Fibroblast of mammary gland (primary cell): Measurements from ENCODE around the gene ANKRD13D.

Experiments
- DNase-seq: peaks from one replicate; pipeline ENCODE4 v3.0.0-alpha.2; 2010; ENCODE audit warnings: low read depth
- H3K4me3 ChIP-seq: 2 replicates; pipeline ENCODE4 v1.5.1; 2011; ENCODE audit warnings: low read depth, mild to moderate bottlenecking, low read length, moderate library complexity; ENCODE audit not compliant: control insufficient read depth
- TF ChIP-seq, protein P1 (sequence below): conservative IDR thresholded peaks from 2 replicates; pipeline ENCODE4 v1.5.1; 2011; ENCODE audit warnings: low read depth, low read length, inconsistent platforms; ENCODE audit not compliant: control insufficient read depth, insufficient read depth

The ANKRD13D gene

DNA sequence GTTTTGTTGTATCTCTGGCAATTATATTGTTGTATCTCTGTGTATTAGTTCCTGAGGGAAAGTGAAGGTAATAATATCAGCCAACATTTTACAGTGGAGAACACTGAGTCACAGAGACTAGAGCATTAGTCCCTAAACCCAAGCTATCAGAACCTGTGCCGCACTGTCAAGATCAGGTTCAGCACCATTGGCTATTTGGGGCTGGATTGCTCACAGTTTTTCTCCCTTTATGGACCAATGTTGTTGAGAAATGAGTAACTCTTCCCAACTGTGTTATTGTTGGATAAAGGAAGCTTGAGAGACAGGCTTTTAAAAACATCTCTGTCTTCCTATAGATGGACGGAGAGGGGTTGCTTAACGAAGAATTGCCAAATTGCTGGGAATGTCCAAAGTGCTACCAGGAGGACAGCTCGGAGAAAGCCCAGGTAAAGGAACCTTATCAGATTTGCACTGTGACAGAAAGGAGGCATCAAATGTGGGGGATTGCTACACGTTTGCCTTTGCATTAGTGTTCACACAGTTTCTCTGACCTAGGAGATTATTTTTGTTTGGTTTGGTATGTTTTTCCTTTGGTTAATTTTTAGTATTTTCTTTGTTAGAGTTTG is 41.1 kb upstream of the ANKRD13D start:
- DNase-seq: no peak
- TF ChIP-seq, protein P1, sequence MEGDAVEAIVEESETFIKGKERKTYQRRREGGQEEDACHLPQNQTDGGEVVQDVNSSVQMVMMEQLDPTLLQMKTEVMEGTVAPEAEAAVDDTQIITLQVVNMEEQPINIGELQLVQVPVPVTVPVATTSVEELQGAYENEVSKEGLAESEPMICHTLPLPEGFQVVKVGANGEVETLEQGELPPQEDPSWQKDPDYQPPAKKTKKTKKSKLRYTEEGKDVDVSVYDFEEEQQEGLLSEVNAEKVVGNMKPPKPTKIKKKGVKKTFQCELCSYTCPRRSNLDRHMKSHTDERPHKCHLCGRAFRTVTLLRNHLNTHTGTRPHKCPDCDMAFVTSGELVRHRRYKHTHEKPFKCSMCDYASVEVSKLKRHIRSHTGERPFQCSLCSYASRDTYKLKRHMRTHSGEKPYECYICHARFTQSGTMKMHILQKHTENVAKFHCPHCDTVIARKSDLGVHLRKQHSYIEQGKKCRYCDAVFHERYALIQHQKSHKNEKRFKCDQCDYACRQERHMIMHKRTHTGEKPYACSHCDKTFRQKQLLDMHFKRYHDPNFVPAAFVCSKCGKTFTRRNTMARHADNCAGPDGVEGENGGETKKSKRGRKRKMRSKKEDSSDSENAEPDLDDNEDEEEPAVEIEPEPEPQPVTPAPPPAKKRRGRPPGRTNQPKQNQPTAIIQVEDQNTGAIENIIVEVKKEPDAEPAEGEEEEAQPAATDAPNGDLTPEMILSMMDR: no peak
- no peak overlapping the region for H3K4me3 ChIP-seq

DNA sequence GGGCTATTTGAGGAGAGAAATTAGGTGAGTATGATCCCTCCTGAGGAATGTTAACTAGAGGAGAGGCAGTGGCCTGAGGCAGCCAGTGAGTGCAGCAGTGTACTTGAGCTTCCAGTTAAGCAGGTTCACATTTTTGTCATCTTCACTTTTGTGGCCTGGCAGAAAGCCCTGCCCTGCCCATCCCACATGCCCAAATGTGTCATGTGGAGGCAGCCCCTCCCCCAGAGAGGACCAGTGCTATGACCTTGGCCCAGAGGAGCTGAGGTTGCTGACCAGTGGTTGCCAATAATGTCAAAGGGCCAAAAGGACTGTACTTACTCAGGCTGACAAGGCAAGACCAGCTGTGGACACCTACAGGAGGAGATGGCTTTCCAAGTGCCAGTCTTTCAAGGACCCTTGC is 40.5 kb upstream of the ANKRD13D start:
- DNase-seq: peak; percentile 62
- H3K4me3 ChIP-seq: no peak overlapping the region

DNA sequence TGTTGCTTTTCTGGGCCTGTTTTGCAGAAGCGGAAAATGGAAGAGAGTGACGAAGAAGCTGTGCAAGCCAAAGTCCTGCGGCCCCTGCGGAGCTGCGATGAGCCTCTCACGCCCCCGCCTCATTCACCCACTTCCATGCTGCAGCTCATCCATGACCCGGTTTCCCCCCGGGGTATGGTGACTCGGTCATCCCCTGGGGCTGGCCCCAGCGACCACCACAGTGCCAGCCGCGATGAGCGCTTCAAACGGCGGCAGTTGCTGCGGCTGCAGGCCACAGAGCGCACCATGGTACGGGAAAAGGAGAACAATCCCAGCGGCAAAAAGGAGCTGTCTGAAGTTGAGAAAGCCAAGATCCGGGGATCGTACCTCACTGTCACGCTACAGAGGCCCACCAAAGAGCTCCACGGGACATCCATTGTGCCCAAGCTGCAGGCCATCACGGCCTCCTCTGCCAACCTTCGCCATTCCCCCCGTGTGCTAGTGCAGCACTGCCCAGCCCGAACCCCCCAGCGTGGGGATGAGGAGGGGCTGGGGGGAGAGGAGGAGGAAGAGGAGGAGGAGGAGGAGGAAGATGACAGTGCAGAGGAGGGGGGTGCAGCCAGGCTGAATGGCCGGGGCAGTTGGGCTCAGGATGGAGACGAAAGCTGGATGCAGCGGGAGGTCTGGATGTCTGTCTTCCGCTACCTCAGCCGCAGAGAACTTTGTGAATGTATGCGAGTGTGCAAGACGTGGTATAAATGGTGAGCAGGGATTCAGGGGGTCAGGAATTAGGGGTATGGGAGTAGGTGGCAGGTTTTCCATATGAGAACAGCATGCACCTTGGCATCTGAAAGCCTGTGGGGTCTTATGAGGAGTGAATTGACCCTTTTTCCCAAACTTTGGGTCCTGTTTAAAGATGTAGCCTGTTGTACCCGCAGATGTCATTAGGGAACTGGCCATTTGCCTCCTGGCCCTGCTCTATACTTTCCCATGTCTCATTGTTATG is 38.8 kb upstream of the ANKRD13D start:
- no peak for DNase-seq
- H3K4me3 ChIP-seq: no peak overlapping the region
- TF ChIP-seq, protein P1: no peak

More for the DNA sequence above, 40.5 kb upstream of the ANKRD13D start:
- TF ChIP-seq, protein P1: no peak

DNA sequence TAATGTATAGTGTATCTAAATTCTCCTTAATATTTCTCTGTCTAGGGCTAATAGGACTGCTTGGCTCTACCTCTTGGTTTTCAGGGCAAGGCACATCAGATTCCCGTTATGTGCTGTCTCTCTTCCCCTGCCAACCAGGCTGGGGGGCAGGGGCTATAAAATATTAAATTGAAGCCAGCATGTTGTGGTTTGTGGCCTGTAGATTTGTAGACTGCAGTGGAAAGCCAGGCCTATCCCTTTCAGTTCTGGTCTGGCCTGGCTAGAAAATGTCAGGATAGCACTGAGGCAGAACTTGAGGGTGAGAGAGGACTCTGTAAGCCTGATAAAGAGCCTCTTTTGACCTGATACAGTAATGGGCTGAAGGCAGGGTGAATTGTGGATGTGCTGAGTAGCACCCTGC is 37.3 kb upstream of the ANKRD13D start:
- no peak overlapping the region for H3K4me3 ChIP-seq
- TF ChIP-seq, protein P1: no peak
- DNase-seq: no peak

DNA sequence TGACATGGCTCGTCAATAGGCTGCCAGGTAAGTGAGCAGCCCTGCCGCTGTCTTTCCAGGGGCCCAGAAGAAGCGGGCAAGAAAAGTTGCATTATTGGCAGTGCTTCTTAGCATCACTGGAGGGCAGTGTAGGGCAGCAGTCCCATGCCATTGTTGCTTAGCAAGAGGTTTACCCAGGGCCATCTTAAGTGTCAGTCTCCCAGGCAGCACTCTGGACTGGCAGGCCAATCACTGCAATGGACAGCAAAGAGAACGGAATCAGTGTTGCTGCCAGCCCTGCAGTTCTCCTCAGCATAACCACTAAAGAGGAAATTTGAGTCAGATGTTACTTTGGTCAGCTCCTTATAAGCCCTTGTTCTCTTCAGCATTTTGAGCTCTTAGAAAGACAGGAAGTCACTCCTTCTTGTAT is 36.3 kb upstream of the ANKRD13D start:
- TF ChIP-seq, protein P1: peak; percentile 35
- DNase-seq: peak; percentile 53
- no peak overlapping the region for H3K4me3 ChIP-seq

DNA sequence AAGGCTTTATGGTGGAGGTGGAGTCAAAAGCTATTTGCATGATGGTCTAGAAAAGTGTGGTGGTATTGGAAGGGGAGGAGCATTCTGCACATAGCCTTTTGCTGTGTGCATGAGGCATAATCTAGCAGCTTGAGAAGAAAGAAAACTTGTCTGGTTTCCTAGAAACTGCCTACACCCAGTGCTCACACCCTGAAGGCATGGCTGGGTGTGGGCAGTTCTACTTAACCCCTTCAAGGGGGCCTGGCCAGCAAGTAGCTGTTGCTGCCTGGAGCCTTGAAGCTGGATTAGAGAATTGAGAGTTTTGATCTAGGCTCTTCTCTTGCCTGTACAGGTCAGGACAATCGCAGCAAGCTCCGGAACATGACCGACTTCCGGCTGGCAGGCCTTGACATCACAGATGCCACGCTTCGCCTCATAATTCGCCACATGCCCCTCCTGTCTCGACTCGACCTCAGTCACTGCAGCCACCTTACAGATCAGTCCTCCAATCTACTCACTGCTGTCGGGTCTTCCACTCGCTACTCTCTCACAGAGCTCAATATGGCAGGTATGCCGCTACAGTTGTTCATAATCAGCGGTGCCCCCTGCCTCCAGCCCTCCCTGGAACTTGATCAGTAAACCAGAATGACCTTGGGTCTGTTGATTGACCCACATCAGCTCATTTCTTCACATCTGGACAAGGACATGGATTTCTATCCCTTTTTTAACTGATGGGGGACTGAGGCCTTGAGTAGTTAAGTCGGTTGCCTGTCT is 35.1 kb upstream of the ANKRD13D start:
- TF ChIP-seq, protein P1: no peak

More for the DNA sequence above, 35.1 kb upstream of the ANKRD13D start:
- H3K4me3 ChIP-seq: no peak overlapping the region
- DNase-seq: no peak
